Mesendoderm (in vitro differentiated cells): ENCODE measurements around the gene CRTAC1.

Experiments used
- DNase-seq: peaks from one replicate; pipeline ENCODE4 v3.0.0; 2013
- H2AK5ac ChIP-seq: 2 replicates; pipeline ENCODE4 v1.6.1; 2013; ENCODE audit warnings: low read length, inconsistent platforms
- H2BK120ac ChIP-seq: 2 replicates; pipeline ENCODE4 v1.6.1; 2013; ENCODE audit warnings: low read depth, mild to moderate bottlenecking, low read length, moderate library complexity, mixed read lengths
- H2BK15ac ChIP-seq: replicated peaks from 2 replicates; pipeline ENCODE4 v1.6.1; 2013; ENCODE audit warnings: low read depth, mild to moderate bottlenecking, moderate library complexity
- H2BK5ac ChIP-seq: 2 replicates; pipeline ENCODE4 v1.6.1; 2013; ENCODE audit warnings: low read length, inconsistent platforms
- H3K18ac ChIP-seq: 2 replicates; pipeline ENCODE4 v1.6.1; 2013; ENCODE audit warnings: mild to moderate bottlenecking, low read length, mixed read lengths
- H3K23ac ChIP-seq: one replicate; pipeline ENCODE4 v1.6.1; 2013; ENCODE audit warnings: low read length
- H3K27ac ChIP-seq: 2 replicates; pipeline ENCODE4 v1.5.1; 2013; ENCODE audit warnings: low read depth, mild to moderate bottlenecking, inconsistent platforms, low read length, moderate library complexity
- H3K27me3 ChIP-seq: 2 replicates; pipeline ENCODE4 v1.6.1; 2013; ENCODE audit warnings: low read length, control low read depth, mild to moderate bottlenecking, inconsistent platforms; ENCODE audit not compliant: insufficient read depth, poor library complexity
- H3K36me3 ChIP-seq: 2 replicates; pipeline ENCODE4 v1.6.1; 2013; ENCODE audit warnings: low read length, inconsistent platforms; ENCODE audit not compliant: control insufficient read depth, insufficient read depth
- H3K4ac ChIP-seq: one replicate; pipeline ENCODE4 v1.6.1; 2013; ENCODE audit warnings: low read depth, mild to moderate bottlenecking, low read length, moderate library complexity
- H3K4me1 ChIP-seq: 2 replicates; pipeline ENCODE4 v1.6.1; 2013; ENCODE audit warnings: low read depth, low read length, inconsistent platforms; ENCODE audit not compliant: control insufficient read depth
- H3K4me2 ChIP-seq: 2 replicates; pipeline ENCODE4 v1.6.1; 2013; ENCODE audit warnings: low read length
- H3K4me3 ChIP-seq: 2 replicates; pipeline ENCODE4 v1.5.1; 2013; ENCODE audit warnings: mild to moderate bottlenecking, low read length
- H3K56ac ChIP-seq: one replicate; pipeline ENCODE4 v1.6.1; 2013; ENCODE audit warnings: low read length
- H3K79me1 ChIP-seq: 2 replicates; pipeline ENCODE4 v1.6.1; 2013; ENCODE audit warnings: low read length, inconsistent platforms
- H3K79me2 ChIP-seq: 2 replicates; pipeline ENCODE4 v1.6.1; 2013; ENCODE audit warnings: mild to moderate bottlenecking, low read length; ENCODE audit not compliant: control insufficient read depth, insufficient read depth
- H3K9ac ChIP-seq: 2 replicates; pipeline ENCODE4 v1.6.1; 2013; ENCODE audit warnings: low read length, inconsistent platforms
- H4K5ac ChIP-seq: one replicate; pipeline ENCODE4 v1.6.1; 2013; ENCODE audit warnings: low read length
- H4K8ac ChIP-seq: one replicate; pipeline ENCODE4 v1.6.1; 2013; ENCODE audit warnings: low read depth, mild to moderate bottlenecking, control low read depth, low read length, moderate library complexity
- WGBS: extraction: QIAGEN DNeasy Blood & Tissue Kit; methylation state at CpG from one replicate; pipeline ENCODE4 v1.1.7; 2013; ENCODE audit warnings: low lambda C conversion rate, missing lambda C conversion rate; ENCODE audit not compliant: insufficient coverage; ENCODE audit errors: extremely low coverage; 5-methylcytosine and 5-hydroxymethylcytosine counted together

The CRTAC1 gene

GRCh38 chr10:98028168-98028770 is 2.2 kb downstream of the CRTAC1 start:
- Histone ChIP-seq H3K18ac (no peak overlapping the region), H2BK15ac (no peak overlapping the region), H3K23ac (no peak overlapping the region), H3K79me1 (no peaks in the 10 kb centered on the region), H2BK120ac (no peak overlapping the region), H3K79me2 (no peaks in the 10 kb centered on the region), H2BK5ac (no peak overlapping the region), H2AK5ac (no peak overlapping the region), H3K4me3 (no peak overlapping the region), H3K27me3 (peaks cover 32% of the 10 kb centered on the region), H3K56ac (no peak overlapping the region), H4K8ac (no peak overlapping the region), H3K36me3 (no peaks in the 10 kb centered on the region), H3K4me1 (no peaks in the 10 kb centered on the region), H3K4ac (no peak overlapping the region), H4K5ac (no peak overlapping the region), H3K9ac (no peak overlapping the region), H3K4me2 (no peak overlapping the region), H3K27ac (no peak overlapping the region)
- no CpG with 5 or more reads among the region's 11 CpGs for WGBS
- peak; percentile 89 for DNase-seq

- Histone ChIP-seq H4K5ac (no peak overlapping the region), H3K27ac (no peak overlapping the region), H3K4me1 (no peaks in the 10 kb centered on the region), H4K8ac (no peak overlapping the region), H3K79me1 (no peaks in the 10 kb centered on the region), H3K23ac (no peak overlapping the region), H3K4me2 (no peak overlapping the region), H3K4me3 (no peak overlapping the region), H3K9ac (no peak overlapping the region), H3K79me2 (no peaks in the 10 kb centered on the region), H3K56ac (no peak overlapping the region), H3K36me3 (no peaks in the 10 kb centered on the region), H3K4ac (no peak overlapping the region), H2AK5ac (no peak overlapping the region), H2BK5ac (no peak overlapping the region), H2BK120ac (no peak overlapping the region), H3K18ac (no peak overlapping the region), H3K27me3 (no peaks in the 10 kb centered on the region), H2BK15ac (no peak overlapping the region)
- no CpG with 5 or more reads among the region's 4 CpGs for WGBS
- no peak for DNase-seq
These were observed 7.4 kb downstream of the CRTAC1 start for GRCh38 chr10:98023024-98023423.

- no CpG with 5 or more reads among the region's 1 CpG for WGBS
- no peaks in the 10 kb centered on the region for H3K79me2 ChIP-seq
- no peaks in the 10 kb centered on the region for H3K4me1 ChIP-seq
- H2AK5ac ChIP-seq: no peak overlapping the region
- H2BK15ac ChIP-seq: no peak overlapping the region
- no peak overlapping the region for H3K4me2 ChIP-seq
- H3K36me3 ChIP-seq: no peaks in the 10 kb centered on the region
- H2BK120ac ChIP-seq: no peak overlapping the region
- no peak overlapping the region for H3K4me3 ChIP-seq
- no peak overlapping the region for H3K56ac ChIP-seq
- no peak overlapping the region for H3K18ac ChIP-seq
- H4K8ac ChIP-seq: no peak overlapping the region
- no peaks in the 10 kb centered on the region for H3K27me3 ChIP-seq
- no peak overlapping the region for H3K27ac ChIP-seq
- H3K79me1 ChIP-seq: no peaks in the 10 kb centered on the region
- no peak overlapping the region for H3K4ac ChIP-seq
- DNase-seq: no peak
- H3K9ac ChIP-seq: no peak overlapping the region
- H2BK5ac ChIP-seq: no peak overlapping the region
- H3K23ac ChIP-seq: no peak overlapping the region
- H4K5ac ChIP-seq: no peak overlapping the region
These were observed 9.6 kb downstream of the CRTAC1 start for GRCh38 chr10:98020784-98021183.

GRCh38 chr10:98020254-98020653 is 10.2 kb downstream of the CRTAC1 start:
- Histone ChIP-seq H2AK5ac (no peak overlapping the region), H3K36me3 (no peaks in the 10 kb centered on the region), H3K4ac (no peak overlapping the region), H2BK15ac (no peak overlapping the region), H3K79me1 (no peaks in the 10 kb centered on the region), H3K4me3 (no peak overlapping the region), H4K5ac (no peak overlapping the region), H3K9ac (no peak overlapping the region), H3K4me1 (no peaks in the 10 kb centered on the region), H3K4me2 (no peak overlapping the region), H3K27me3 (no peaks in the 10 kb centered on the region), H2BK120ac (no peak overlapping the region), H3K56ac (no peak overlapping the region), H3K23ac (no peak overlapping the region), H2BK5ac (no peak overlapping the region), H4K8ac (no peak overlapping the region), H3K27ac (no peak overlapping the region), H3K18ac (no peak overlapping the region), H3K79me2 (no peaks in the 10 kb centered on the region)
- no CpG with 5 or more reads among the region's 3 CpGs for WGBS
- no peak for DNase-seq

GRCh38 chr10:98019784-98020183 is 10.6 kb downstream of the CRTAC1 start:
- Histone ChIP-seq H3K4ac (no peak overlapping the region), H3K4me2 (no peak overlapping the region), H3K56ac (no peak overlapping the region), H3K79me2 (no peaks in the 10 kb centered on the region), H3K4me1 (no peaks in the 10 kb centered on the region), H4K8ac (no peak overlapping the region), H3K23ac (no peak overlapping the region), H3K18ac (no peak overlapping the region), H2BK15ac (no peak overlapping the region), H3K27ac (no peak overlapping the region), H3K27me3 (no peaks in the 10 kb centered on the region), H3K79me1 (no peaks in the 10 kb centered on the region), H3K4me3 (no peak overlapping the region), H3K9ac (no peak overlapping the region), H2AK5ac (no peak overlapping the region), H2BK120ac (no peak overlapping the region), H3K36me3 (no peaks in the 10 kb centered on the region), H4K5ac (no peak overlapping the region), H2BK5ac (no peak overlapping the region)
- no CpG with 5 or more reads among the region's 4 CpGs for WGBS
- no peak for DNase-seq

GRCh38 chr10:98016772-98017475 is 13.5 kb downstream of the CRTAC1 start:
- Histone ChIP-seq H4K8ac (no peak overlapping the region), H3K4me1 (no peaks in the 10 kb centered on the region), H2BK120ac (no peak overlapping the region), H3K23ac (no peak overlapping the region), H2AK5ac (no peak overlapping the region), H3K4me3 (no peak overlapping the region), H3K79me2 (no peaks in the 10 kb centered on the region), H2BK15ac (no peak overlapping the region), H3K27ac (no peak overlapping the region), H3K56ac (no peak overlapping the region), H3K4me2 (no peak overlapping the region), H3K79me1 (no peaks in the 10 kb centered on the region), H3K9ac (no peak overlapping the region), H3K36me3 (no peaks in the 10 kb centered on the region), H3K18ac (no peak overlapping the region), H3K27me3 (no peaks in the 10 kb centered on the region), H2BK5ac (no peak overlapping the region), H4K5ac (no peak overlapping the region), H3K4ac (no peak overlapping the region)
- DNase-seq: no peak
- no CpG with 5 or more reads among the region's 10 CpGs for WGBS
